GM10266 (cell line): Measurements from ENCODE around the gene TPRG1L.

Experiments used
- DNase-seq: peaks from one replicate; pipeline ENCODE4 v3.0.0; 2012; ENCODE audit errors: extremely low spot score
- CTCF ChIP-seq: IDR thresholded peaks from 2 replicates; pipeline ENCODE4 v1.5.1; 2012; ENCODE audit warnings: mild to moderate bottlenecking, low read depth; ENCODE audit not compliant: control insufficient read depth, insufficient read depth; ENCODE audit errors: missing control alignments

TPRG1L gene

GRCh38 chr1:3604997-3605823, 19.6 kb upstream of the TPRG1L start:
- no peak for DNase-seq
- no peak for TF ChIP-seq CTCF

GRCh38 chr1:3606779-3607702, 17.8 kb upstream of the TPRG1L start:
- no peak for DNase-seq
- TF ChIP-seq CTCF: no peak

- no peak for TF ChIP-seq CTCF
- no peak for DNase-seq
Observed at GRCh38 chr1:3607703-3608065, 17.1 kb upstream of the TPRG1L start.

GRCh38 chr1:3608154-3608553, 16.7 kb upstream of the TPRG1L start:
- no peak for TF ChIP-seq CTCF
- DNase-seq: no peak

GRCh38 chr1:3609016-3609768, 15.6 kb upstream of the TPRG1L start:
- no peak for TF ChIP-seq CTCF

GRCh38 chr1:3609769-3610526, 14.9 kb upstream of the TPRG1L start:
- TF ChIP-seq CTCF: no peak
- DNase-seq: no peak

More at GRCh38 chr1:3609016-3609768, 15.6 kb upstream of the TPRG1L start:
- DNase-seq: no peak
